HepG2 (cell line): ENCODE measurements around the gene KDM5B. TPM values are rescaled to one million over a fixed set of nuclear protein-coding genes. Genes with fewer than 3 reads are reported as not detected.

ENCODE experiments used
- ATAC-seq: fragments of 200-7000 bp; cut with Tn5 transposase; 3 replicates; pipeline ENCODE4 v1.9.1; 2020; ENCODE audit warnings: mild to moderate bottlenecking, moderate library complexity
- BruUV-seq: library from RNA; stranded (reverse); fragments of 400-500 nt; replicated peaks from 2 replicates; lab custom pipeline; 2021; lab: Mats Ljungman, UMichigan
- CTCF ChIA-PET: fragments of 300-600 bp; formaldehyde crosslinking; extraction: SDS; loops from one replicate; lab custom pipeline; 2021; ENCODE audit warnings: low total read pairs, inconsistent platforms, low intra/inter-chr PET ratio; lab: Yijun Ruan, JAX
- POLR2A ChIA-PET: fragments of 350-600 bp; sonication (Branson Sonifier 250); formaldehyde crosslinking; loops from one replicate; lab custom pipeline; 2020; ENCODE audit warnings: antibody characterized with exemption, inconsistent platforms; lab: Yijun Ruan, JAX
- DNase-seq: peaks from one replicate; pipeline ENCODE4 v3.0.0-alpha.2; 2015; ENCODE audit warnings: low spot score
- FAIRE-seq: peaks from 3 replicates; lab custom pipeline; 2011; peaks lifted over from hg19 to GRCh38; lab: Jason Lieb, UNC
- H2AFZ ChIP-seq: one replicate; pipeline ENCODE4 v1.6.1; 2011; ENCODE audit warnings: low read length, inconsistent platforms
- H3K27ac ChIP-seq: fragments of 300-600 bp; 3 replicates; pipeline ENCODE4 v1.8.0; 2011; ENCODE audit warnings: mixed run types, mild to moderate bottlenecking, mixed read lengths, low read length, inconsistent platforms; ENCODE audit not compliant: insufficient read depth; ENCODE audit errors: extremely low read length
- H3K27me3 ChIP-seq, 2 experiments: fragments of 200-600 bp in 1 of 2; 2 replicates in 1 of 2; 3 replicates in 1 of 2; pipeline versions ENCODE4 v1.6.0 to v1.8.0; 2011; ENCODE audit warnings: low read length in 2 of 2, mild to moderate bottlenecking in 2 of 2, moderate library complexity in 2 of 2, inconsistent platforms in 1 of 2; ENCODE audit not compliant: insufficient read depth in 2 of 2, control insufficient read depth in 1 of 2
- H3K36me3 ChIP-seq, 2 experiments: fragments of 200-600 bp in 1 of 2; replicated peaks in 1 of 2; 2 replicates in 1 of 2; 3 replicates in 1 of 2; pipeline versions ENCODE4 v1.5.1 to v1.8.0; 2011; ENCODE audit warnings: low read length in 2 of 2, inconsistent platforms in 1 of 2; ENCODE audit not compliant: insufficient read depth in 2 of 2, control insufficient read depth in 1 of 2
- H3K4me1 ChIP-seq: 2 replicates; pipeline ENCODE4 v1.5.1; 2012; ENCODE audit warnings: low read length, inconsistent platforms; ENCODE audit not compliant: insufficient read depth
- H3K4me2 ChIP-seq: 2 replicates; pipeline ENCODE4 v1.6.0; 2011; ENCODE audit warnings: low read depth, low read length, inconsistent platforms
- H3K4me3 ChIP-seq, 3 experiments: fragments of 200-600 bp in 1 of 3; sonication (generic), shearing (Covaris generic) in 1 of 3; replicated peaks in 1 of 3; 2 replicates each; pipeline ENCODE4 v1.5.1; 2011 to 2016; ENCODE audit warnings: low read length in 3 of 3, inconsistent platforms in 2 of 3, low read depth in 2 of 3, mild to moderate bottlenecking in 2 of 3, control low read depth in 1 of 3, mixed read lengths in 1 of 3; ENCODE audit not compliant: insufficient read depth in 1 of 3
- H3K79me2 ChIP-seq: one replicate; pipeline ENCODE4 v1.6.1; 2011; ENCODE audit warnings: low read length, inconsistent platforms; ENCODE audit not compliant: insufficient read depth
- H3K9ac ChIP-seq: 2 replicates; pipeline ENCODE4 v1.6.0; 2011; ENCODE audit warnings: mild to moderate bottlenecking, low read depth, low read length, inconsistent platforms; ENCODE audit not compliant: insufficient read depth
- H3K9me3 ChIP-seq: 2 replicates; pipeline ENCODE4 v1.5.1; 2012; ENCODE audit warnings: mild to moderate bottlenecking, low read length
- H4K20me1 ChIP-seq: 2 replicates; pipeline ENCODE4 v1.6.0; 2011; ENCODE audit warnings: inconsistent platforms, mild to moderate bottlenecking, low read length, moderate library complexity; ENCODE audit not compliant: insufficient read depth
- ATF7-NPFF ChIP-seq: sonication (generic); formaldehyde crosslinking; IDR thresholded peaks from 2 replicates; pipeline ENCODE4 v1.8.1; 2023; ENCODE audit warnings: mild to moderate bottlenecking, low read depth, missing genetic modification reagents, moderate library complexity
- CREM ChIP-seq, 2 experiments: sonication (generic) in 1 of 2; formaldehyde crosslinking in 1 of 2; IDR thresholded peaks; 2 replicates each; pipeline versions ENCODE4 v1.4.0 to v1.6.1; 2016 to 2020; ENCODE audit warnings: antibody characterized with exemption in 1 of 2, mild to moderate bottlenecking in 1 of 2, missing genetic modification reagents in 1 of 2
- ELF4 ChIP-seq: sonication (generic); formaldehyde crosslinking; IDR thresholded peaks from 2 replicates; pipeline ENCODE4 v1.5.0; 2020; ENCODE audit warnings: missing genetic modification reagents, mild to moderate bottlenecking, moderate library complexity, borderline replicate concordance
- HNF4G ChIP-seq, 2 experiments: sonication (generic) in 1 of 2; formaldehyde crosslinking in 1 of 2; IDR thresholded peaks; 2 replicates each; pipeline versions ENCODE4 v1.4.0 to v1.6.1; 2011 to 2020; ENCODE audit warnings: borderline replicate concordance in 2 of 2, low read depth in 2 of 2, mild to moderate bottlenecking in 2 of 2, low read length in 1 of 2, missing genetic modification reagents in 1 of 2, moderate library complexity in 1 of 2
- HNRNPLL ChIP-seq: fragments of 200-400 bp; formaldehyde crosslinking; IDR thresholded peaks from 2 replicates; pipeline ENCODE4 v1.6.1; 2017; ENCODE audit warnings: mild to moderate bottlenecking, low read depth, low read length; ENCODE audit not compliant: poor library complexity, severe bottlenecking
- KDM6A ChIP-seq: IDR thresholded peaks from 2 replicates; pipeline ENCODE4 v1.6.1; 2016; ENCODE audit warnings: low read depth
- MTF2 ChIP-seq: sonication (generic); formaldehyde crosslinking; IDR thresholded peaks from 2 replicates; pipeline ENCODE4 v1.5.0; 2020; ENCODE audit warnings: missing genetic modification reagents, borderline replicate concordance
- NFE2L1 ChIP-seq: sonication (generic); formaldehyde crosslinking; IDR thresholded peaks from 2 replicates; pipeline ENCODE4 v1.4.0; 2020; ENCODE audit warnings: missing genetic modification reagents, mild to moderate bottlenecking, borderline replicate concordance
- NFIC ChIP-seq: IDR thresholded peaks from 2 replicates; pipeline ENCODE4 v1.6.1; 2012; ENCODE audit warnings: mild to moderate bottlenecking, low read length, inconsistent platforms
- TEAD3 ChIP-seq: optimal IDR thresholded peaks from 2 replicates; pipeline ENCODE3; 2016; ENCODE audit warnings: borderline replicate concordance
- ZBTB34 ChIP-seq: sonication (generic); formaldehyde crosslinking; IDR thresholded peaks from 2 replicates; pipeline ENCODE4 v1.8.0; 2022; ENCODE audit warnings: mild to moderate bottlenecking, missing genetic modification reagents
- ZNF687 ChIP-seq: sonication (generic); formaldehyde crosslinking; IDR thresholded peaks from 2 replicates; pipeline ENCODE4 v1.5.1; 2020; ENCODE audit warnings: mild to moderate bottlenecking, missing genetic modification reagents, moderate library complexity
- WGBS: methylation state at CpG from one replicate; pipeline ENCODE4 v1.1.6; 2017; ENCODE audit warnings: low lambda C conversion rate; 5-methylcytosine and 5-hydroxymethylcytosine counted together
- in situ Hi-C: cut with HindIII; loops from 2 replicates; pipeline ENCODE4 v1.10.0; 2017; ENCODE audit warnings: low pct_unique_long_range_greater_than_20kb; ENCODE audit not compliant: extremely low pct_ligation_motif_present
- intact Hi-C: fragments of 100-400 bp; cut with micrococcal nuclease; formaldehyde crosslinking; loops from one replicate; pipeline ENCODE4 v1.10.0; 2022; ENCODE audit not compliant: unreplicated experiment
- polyA plus RNA-seq, 8 experiments: library from polyadenylated mRNA; depleted of rRNA in 3 of 8; stranded (reverse) in 7 of 8; unstranded in 1 of 8; fragments of >200 nt; fragmentation: Illumina TruSeq in 4 of 8; extraction: Trizol in 4 of 8; gene quantifications; 2 replicates each; pipeline versions ENCODE4 v1.2.1 to v1.2.3, GENCODE V29; 2011 to 2016; ENCODE audit warnings: low read depth in 4 of 8, missing spikeins in 1 of 8, mixed read lengths in 1 of 8; ENCODE audit not compliant: insufficient read depth in 1 of 8
- total RNA-seq, 5 experiments: library from RNA; depleted of rRNA; stranded (reverse); fragments of >200 nt; fragmentation: Illumina TruSeq; extraction: Trizol; gene quantifications; 2 replicates each; pipeline ENCODE4 v1.2.3, GENCODE V29; 2016; ENCODE audit warnings: low read depth in 1 of 5
- TF ChIP-seq, protein P1 (sequence below), 2 experiments: IDR thresholded peaks; 2 replicates each; pipeline ENCODE4 v1.6.1; 2011 to 2012; ENCODE audit warnings: low read length in 2 of 2, borderline replicate concordance in 1 of 2, low read depth in 1 of 2, mild to moderate bottlenecking in 1 of 2, moderate library complexity in 1 of 2

KDM5B gene
- total and polyA plus RNA-seq, 2 of the 13 experiments (the other 11 are each of a cell fraction or from before 2014, with no cell fraction given), result 34.2 to 35.4 TPM

- Histone ChIP-seq H3K27me3 (peaks cover 23 to 93% of the 10 kb centered on the region in 2 experiments), H3K9ac (no peak overlapping the region), H4K20me1 (no peaks in the 10 kb centered on the region; the same call in 1 of the 2 replicates), H3K27ac (no peak overlapping the region), H3K79me2 (no peaks in the 10 kb centered on the region), H2AFZ (no peak overlapping the region), H3K4me2 (no peak overlapping the region), H3K9me3 (no peaks in the 10 kb centered on the region), H3K4me3 (no peak overlapping the region), H3K4me1 (0 out of 2 replicates have a peak, but pooled peaks cover 8% of the 10 kb centered on the region), H3K36me3 (no peaks in the 10 kb centered on the region)
- DNase-seq (no peak), FAIRE-seq (no peak), ATAC-seq (no peak)
- POLR2A ChIA-PET, result no interaction called here
- 0% methylated on average over 3 of the region's 12 CpGs for WGBS
- no TSS peak for BruUV-seq
- CTCF ChIA-PET, result no interaction called here
- intact Hi-C loops (no loop called here), in situ Hi-C loops (no loop called here)
- no peak for TF ChIP-seq ZBTB34
- no peak for TF ChIP-seq MTF2 (CRISPR knock-in tag)
- no peak for TF ChIP-seq ZNF687
- no peak for TF ChIP-seq HNRNPLL
- no peak for TF ChIP-seq NFIC
- TF ChIP-seq CREM (IDR thresholded peaks at IDR 0.05), result no peak
- TF ChIP-seq CREM (CRISPR knock-in tag; IDR thresholded peaks at IDR 0.05), result no peak
- TF ChIP-seq ATF7-NPFF (CRISPR knock-in tag), result no peak
- no peak for TF ChIP-seq KDM6A (CRISPR knock-in tag)
- TF ChIP-seq TEAD3 (CRISPR knock-in tag), result no peak
- TF ChIP-seq ELF4, result no peak
- TF ChIP-seq, protein P1, sequence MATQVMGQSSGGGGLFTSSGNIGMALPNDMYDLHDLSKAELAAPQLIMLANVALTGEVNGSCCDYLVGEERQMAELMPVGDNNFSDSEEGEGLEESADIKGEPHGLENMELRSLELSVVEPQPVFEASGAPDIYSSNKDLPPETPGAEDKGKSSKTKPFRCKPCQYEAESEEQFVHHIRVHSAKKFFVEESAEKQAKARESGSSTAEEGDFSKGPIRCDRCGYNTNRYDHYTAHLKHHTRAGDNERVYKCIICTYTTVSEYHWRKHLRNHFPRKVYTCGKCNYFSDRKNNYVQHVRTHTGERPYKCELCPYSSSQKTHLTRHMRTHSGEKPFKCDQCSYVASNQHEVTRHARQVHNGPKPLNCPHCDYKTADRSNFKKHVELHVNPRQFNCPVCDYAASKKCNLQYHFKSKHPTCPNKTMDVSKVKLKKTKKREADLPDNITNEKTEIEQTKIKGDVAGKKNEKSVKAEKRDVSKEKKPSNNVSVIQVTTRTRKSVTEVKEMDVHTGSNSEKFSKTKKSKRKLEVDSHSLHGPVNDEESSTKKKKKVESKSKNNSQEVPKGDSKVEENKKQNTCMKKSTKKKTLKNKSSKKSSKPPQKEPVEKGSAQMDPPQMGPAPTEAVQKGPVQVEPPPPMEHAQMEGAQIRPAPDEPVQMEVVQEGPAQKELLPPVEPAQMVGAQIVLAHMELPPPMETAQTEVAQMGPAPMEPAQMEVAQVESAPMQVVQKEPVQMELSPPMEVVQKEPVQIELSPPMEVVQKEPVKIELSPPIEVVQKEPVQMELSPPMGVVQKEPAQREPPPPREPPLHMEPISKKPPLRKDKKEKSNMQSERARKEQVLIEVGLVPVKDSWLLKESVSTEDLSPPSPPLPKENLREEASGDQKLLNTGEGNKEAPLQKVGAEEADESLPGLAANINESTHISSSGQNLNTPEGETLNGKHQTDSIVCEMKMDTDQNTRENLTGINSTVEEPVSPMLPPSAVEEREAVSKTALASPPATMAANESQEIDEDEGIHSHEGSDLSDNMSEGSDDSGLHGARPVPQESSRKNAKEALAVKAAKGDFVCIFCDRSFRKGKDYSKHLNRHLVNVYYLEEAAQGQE (IDR thresholded peaks at IDR 0.05; ENCODE audit: borderline replicate concordance in 1 of 2, low read depth in 1 of 2, low read length in 2 of 2), result no peak
- no peak for TF ChIP-seq HNF4G (IDR thresholded peaks at IDR 0.05; ENCODE audit: borderline replicate concordance, low read depth, low read length)
- TF ChIP-seq HNF4G (CRISPR knock-in tag; IDR thresholded peaks at IDR 0.05; ENCODE audit: borderline replicate concordance, low read depth), result no peak
- no peak for TF ChIP-seq NFE2L1 (CRISPR knock-in tag)
These were observed 99.6 kb downstream of the KDM5B start for GRCh38 chr1:202708456-202709275.
